Measurements from ENCODE around the gene HCCS. TPM values are rescaled to one million over a fixed set of nuclear protein-coding genes. Genes with fewer than 3 reads are reported as not detected.

The HCCS gene
- total RNA-seq, 1 experiment from 2014 or later: 51.4 TPM

DNA sequence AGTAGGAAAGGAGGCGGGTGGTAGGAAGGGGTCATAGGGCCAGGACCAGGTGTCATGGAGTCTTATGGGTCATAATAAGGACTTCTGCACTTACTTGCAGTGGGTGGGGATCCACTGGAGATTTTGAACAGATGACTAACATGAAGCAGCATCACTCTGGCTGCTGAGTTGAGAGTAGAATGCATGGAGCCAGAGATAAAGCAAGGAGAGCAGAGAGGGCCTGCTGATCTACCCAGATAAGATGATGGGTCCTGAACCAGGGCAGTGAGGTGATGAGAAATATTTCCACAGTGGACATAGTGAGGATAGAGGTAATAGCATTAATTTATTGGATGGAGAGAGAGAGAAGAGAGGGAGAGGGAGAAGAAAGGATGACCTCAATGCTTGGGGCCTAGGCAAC, 48.0 kb downstream of the HCCS start:
- DNase-seq (ENCODE audit: low read depth): no peak
- in situ Hi-C loops (cut with HindIII; ENCODE audit: low pct_unique_long_range_greater_than_20kb, low sequenced_read_pairs): no loop called here

- DNase-seq (ENCODE audit: low read depth): no peak
- in situ Hi-C loops (cut with HindIII; ENCODE audit: low pct_unique_long_range_greater_than_20kb, low sequenced_read_pairs): no loop called here
Observed at GRCh38 chrX:11164433-11164832, 53.3 kb downstream of the HCCS start.

DNA sequence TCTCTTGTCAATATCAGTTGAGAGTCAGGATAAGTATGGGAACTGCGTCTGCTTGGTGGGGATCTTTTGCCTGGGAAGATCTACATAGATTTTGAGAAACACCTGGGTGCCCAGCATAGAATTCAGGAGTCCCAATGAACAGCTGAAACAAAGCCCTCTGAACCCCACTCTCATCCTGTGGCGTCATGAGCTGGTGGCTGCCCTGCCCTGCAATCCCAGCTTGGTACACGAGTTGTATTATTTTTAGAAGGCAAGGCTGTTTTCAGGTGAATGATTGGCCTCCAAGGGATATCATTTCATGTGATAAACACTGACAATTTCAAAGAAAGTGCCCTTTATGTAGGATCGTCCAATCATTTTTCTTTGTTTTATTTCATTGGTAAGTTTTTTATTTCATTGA, 60.8 kb downstream of the HCCS start:
- DNase-seq (ENCODE audit: low read depth): no peak
- in situ Hi-C loops (cut with HindIII; ENCODE audit: low pct_unique_long_range_greater_than_20kb, low sequenced_read_pairs): no loop called here

DNA sequence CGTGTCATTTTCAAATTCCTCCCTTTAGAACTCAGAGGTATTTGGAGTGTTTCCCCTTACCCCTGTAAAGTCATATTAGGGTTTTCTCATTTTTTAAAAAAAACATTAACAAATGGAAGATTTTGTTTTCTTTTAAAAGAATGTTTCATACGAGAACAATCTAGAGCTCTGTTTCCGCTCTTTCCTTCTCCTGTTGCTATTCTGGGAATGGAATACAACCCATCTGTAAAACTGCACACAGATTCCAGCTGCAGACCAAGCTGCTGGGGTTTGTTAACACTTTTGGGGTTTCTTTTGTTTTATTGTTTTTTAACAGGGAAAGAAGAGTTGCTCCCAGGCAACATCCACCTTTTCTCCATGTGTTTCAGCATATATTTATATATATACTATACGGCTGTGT, 61.3 kb downstream of the HCCS start:
- in situ Hi-C loops (cut with HindIII; ENCODE audit: low pct_unique_long_range_greater_than_20kb, low sequenced_read_pairs): no loop called here
- DNase-seq (ENCODE audit: low read depth): no peak

Other genes with a start within 250 kb of the HCCS start
- gene AMELX, start 182.1 kb downstream of the HCCS start, total RNA-seq (2014; rRNA removed; shearing (Covaris generic); ENCODE audit: low replicate concordance): not detected in 2 replicates